ENCODE results near the gene SUGP1.

- TF ChIP-seq CTCF (IDR thresholded peaks at IDR 0.05), result peak; percentile 94 to 98 (median 98)
- TF ChIP-seq POLR2A (IDR thresholded peaks at IDR 0.05), result no peak
These were observed 46.4 kb upstream of the SUGP1 start for GRCh38 chr19:19366434-19367396.
